BLaER1 (cell line): ENCODE data around the gene GABBR2.
"Not testable (repeated sequence)": the region's sequence is repeated elsewhere in the genome, so short reads cannot be mapped to it uniquely, and the experiment has no call there.

Source experiments
- H3K27ac ChIP-seq: shearing (Covaris generic); formaldehyde crosslinking; 2 replicates; pipeline ENCODE4 v1.8.1; 2022
- H3K27me3 ChIP-seq: shearing (Covaris generic); formaldehyde crosslinking; 2 replicates; pipeline ENCODE4 v1.8.1; 2022
- H3K36me3 ChIP-seq: shearing (Covaris generic); formaldehyde crosslinking; 2 replicates; pipeline ENCODE4 v1.8.1; 2022
- H3K4me1 ChIP-seq: shearing (Covaris generic); formaldehyde crosslinking; 2 replicates; pipeline ENCODE4 v1.8.1; 2022
- H3K4me2 ChIP-seq: shearing (Covaris generic); formaldehyde crosslinking; 2 replicates; pipeline ENCODE4 v1.8.1; 2022
- H3K4me3 ChIP-seq: shearing (Covaris generic); formaldehyde crosslinking; 2 replicates; pipeline ENCODE4 v1.8.1; 2022
- H3K9ac ChIP-seq: shearing (Covaris generic); formaldehyde crosslinking; 2 replicates; pipeline ENCODE4 v1.8.1; 2022
- H3K9me3 ChIP-seq: shearing (Covaris generic); formaldehyde crosslinking; 2 replicates; pipeline ENCODE4 v1.8.1; 2022
- H4K20me1 ChIP-seq: shearing (Covaris generic); formaldehyde crosslinking; 2 replicates; pipeline ENCODE4 v1.8.1; 2022
- Cebpa-rat ChIP-seq: shearing (Covaris generic); IDR thresholded peaks from 2 replicates; pipeline ENCODE4 v1.8.1; 2022

Gene GABBR2

DNA sequence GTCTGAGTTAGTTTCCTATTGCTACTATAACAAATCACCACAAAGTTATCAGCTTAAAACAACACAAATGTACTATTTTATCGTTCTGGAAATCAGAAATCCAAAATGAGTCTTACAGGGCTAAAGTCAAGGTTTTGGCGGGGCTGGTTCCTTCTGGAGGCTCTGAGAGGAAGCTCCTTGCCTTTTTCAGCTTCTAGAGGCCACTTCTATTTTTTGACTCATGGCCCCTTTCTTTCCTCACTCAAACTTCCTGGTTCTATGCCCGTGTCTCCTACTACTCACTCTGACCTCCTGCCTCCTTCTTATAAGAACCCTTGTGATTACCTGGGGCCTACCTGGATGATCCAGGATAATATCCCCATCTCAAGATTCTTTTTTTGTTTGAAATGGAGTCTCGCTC is 48.2 kb downstream of the GABBR2 start:
- Histone ChIP-seq H3K4me1 (no peaks in the 10 kb centered on the region), H3K36me3 (no peaks in the 10 kb centered on the region), H3K9me3 (no peaks in the 10 kb centered on the region), H3K4me2 (no peak overlapping the region), H3K4me3 (no peak overlapping the region), H3K27me3 (no peaks in the 10 kb centered on the region), H3K27ac (no peak overlapping the region), H3K9ac (no peak overlapping the region), H4K20me1 (no peaks in the 10 kb centered on the region)
- TF ChIP-seq Cebpa-rat: no peak

- Histone ChIP-seq H3K4me2 (no peak overlapping the region), H3K9ac (no peak overlapping the region), H3K4me3 (no peak overlapping the region), H3K9me3 (no peaks in the 10 kb centered on the region), H3K4me1 (no peaks in the 10 kb centered on the region), H3K36me3 (no peaks in the 10 kb centered on the region), H3K27me3 (no peaks in the 10 kb centered on the region), H3K27ac (no peak overlapping the region), H4K20me1 (no peaks in the 10 kb centered on the region)
- no peak for TF ChIP-seq Cebpa-rat
These were observed 49.8 kb downstream of the GABBR2 start for GRCh38 chr9:98658951-98659351.

GRCh38 chr9:98657897-98658296 is 50.8 kb downstream of the GABBR2 start:
- Histone ChIP-seq H4K20me1 (no peaks in the 10 kb centered on the region), H3K4me2 (no peak overlapping the region), H3K9ac (no peak overlapping the region), H3K4me1 (no peaks in the 10 kb centered on the region), H3K36me3 (no peaks in the 10 kb centered on the region), H3K9me3 (no peaks in the 10 kb centered on the region), H3K27ac (no peak overlapping the region), H3K27me3 (no peaks in the 10 kb centered on the region), H3K4me3 (no peak overlapping the region)
- TF ChIP-seq Cebpa-rat: no peak

DNA sequence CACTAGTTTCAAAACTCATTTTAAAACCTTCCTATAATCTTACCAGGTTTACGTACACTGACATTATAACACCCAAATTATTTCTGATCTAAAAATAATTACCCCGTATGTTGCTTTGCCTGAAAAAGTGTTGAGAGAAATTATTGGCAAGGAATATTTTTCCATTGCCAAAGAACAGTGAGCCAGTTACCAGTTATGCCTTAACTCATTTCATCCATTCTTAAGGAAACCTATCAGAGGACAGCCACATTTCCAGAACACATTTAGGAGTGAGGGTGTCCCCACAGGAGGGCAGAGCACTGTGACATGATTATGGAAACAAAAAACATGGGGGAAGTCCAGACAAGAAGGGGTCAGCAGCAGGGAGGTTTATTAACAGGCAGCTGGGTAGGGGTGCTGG is 52.2 kb downstream of the GABBR2 start:
- Histone ChIP-seq H3K9ac (no peak overlapping the region), H4K20me1 (no peaks in the 10 kb centered on the region), H3K27ac (no peak overlapping the region), H3K27me3 (no peaks in the 10 kb centered on the region), H3K36me3 (no peaks in the 10 kb centered on the region), H3K4me1 (no peaks in the 10 kb centered on the region), H3K9me3 (no peaks in the 10 kb centered on the region), H3K4me2 (no peak overlapping the region), H3K4me3 (no peak overlapping the region)
- no peak for TF ChIP-seq Cebpa-rat

DNA sequence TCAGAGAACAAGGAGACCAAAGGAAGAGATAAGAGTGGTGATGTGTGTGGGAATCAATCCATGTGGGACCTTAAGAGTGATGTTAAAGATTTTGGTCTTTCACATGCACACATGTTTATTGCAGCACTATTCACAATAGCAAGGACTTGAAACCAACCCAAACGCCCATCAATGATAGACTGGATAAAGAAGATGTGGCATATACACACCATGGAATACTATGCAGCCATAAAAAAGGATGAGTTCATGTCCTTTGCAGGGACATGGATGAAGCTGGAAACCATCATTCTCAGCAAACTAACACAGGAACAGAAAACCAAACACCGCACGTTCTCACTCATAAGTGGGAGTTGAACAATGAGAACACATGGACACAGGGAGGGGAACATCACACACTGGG is 53.3 kb downstream of the GABBR2 start:
- H3K9ac ChIP-seq, H3K27ac ChIP-seq, H3K9me3 ChIP-seq, H3K4me1 ChIP-seq, H3K27me3 ChIP-seq, H3K36me3 ChIP-seq, H4K20me1 ChIP-seq, H3K4me2 ChIP-seq, H3K4me3 ChIP-seq: not testable (repeated sequence)

GRCh38 chr9:98654247-98654646 is 54.5 kb downstream of the GABBR2 start:
- H4K20me1 ChIP-seq: no peaks in the 10 kb centered on the region
- TF ChIP-seq Cebpa-rat: no peak
- H3K4me2 ChIP-seq: no peak overlapping the region
- H3K27me3 ChIP-seq: no peaks in the 10 kb centered on the region
- no peak overlapping the region for H3K27ac ChIP-seq
- no peaks in the 10 kb centered on the region for H3K9me3 ChIP-seq
- no peaks in the 10 kb centered on the region for H3K4me1 ChIP-seq
- H3K9ac ChIP-seq: no peak overlapping the region
- no peak overlapping the region for H3K4me3 ChIP-seq
- no peaks in the 10 kb centered on the region for H3K36me3 ChIP-seq

- Histone ChIP-seq H3K27ac (no peak overlapping the region), H3K9me3 (no peaks in the 10 kb centered on the region), H4K20me1 (no peaks in the 10 kb centered on the region), H3K9ac (no peak overlapping the region), H3K36me3 (no peaks in the 10 kb centered on the region), H3K4me1 (no peaks in the 10 kb centered on the region), H3K4me2 (no peak overlapping the region), H3K27me3 (no peaks in the 10 kb centered on the region), H3K4me3 (no peak overlapping the region)
- no peak for TF ChIP-seq Cebpa-rat
These were observed 56.0 kb downstream of the GABBR2 start for GRCh38 chr9:98652741-98653140.

DNA sequence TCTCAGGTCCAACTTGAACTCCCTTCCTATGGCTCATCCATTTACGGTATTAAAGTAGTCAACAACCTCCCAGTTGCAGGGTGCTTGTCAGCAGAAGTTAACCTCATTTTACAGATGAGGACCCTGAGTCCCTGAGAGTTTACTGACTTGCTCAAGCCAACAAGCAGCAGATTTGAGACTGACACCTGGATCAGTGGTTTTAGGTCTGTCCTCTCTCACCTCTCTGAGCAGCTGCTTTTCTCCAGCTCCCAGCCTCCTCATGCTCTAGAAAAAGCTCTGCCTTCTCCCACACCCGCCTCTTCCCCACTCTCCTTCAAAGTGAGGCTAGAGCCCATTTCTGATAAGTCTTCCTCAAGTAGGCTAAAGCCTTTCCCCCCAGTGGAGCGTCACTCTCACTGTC is 56.4 kb downstream of the GABBR2 start:
- no peaks in the 10 kb centered on the region for H3K36me3 ChIP-seq
- TF ChIP-seq Cebpa-rat: no peak
- no peak overlapping the region for H3K9ac ChIP-seq
- no peaks in the 10 kb centered on the region for H3K9me3 ChIP-seq
- H3K27me3 ChIP-seq: no peaks in the 10 kb centered on the region
- no peak overlapping the region for H3K27ac ChIP-seq
- H3K4me2 ChIP-seq: no peak overlapping the region
- H4K20me1 ChIP-seq: no peaks in the 10 kb centered on the region
- H3K4me3 ChIP-seq: no peak overlapping the region
- H3K4me1 ChIP-seq: no peaks in the 10 kb centered on the region

DNA sequence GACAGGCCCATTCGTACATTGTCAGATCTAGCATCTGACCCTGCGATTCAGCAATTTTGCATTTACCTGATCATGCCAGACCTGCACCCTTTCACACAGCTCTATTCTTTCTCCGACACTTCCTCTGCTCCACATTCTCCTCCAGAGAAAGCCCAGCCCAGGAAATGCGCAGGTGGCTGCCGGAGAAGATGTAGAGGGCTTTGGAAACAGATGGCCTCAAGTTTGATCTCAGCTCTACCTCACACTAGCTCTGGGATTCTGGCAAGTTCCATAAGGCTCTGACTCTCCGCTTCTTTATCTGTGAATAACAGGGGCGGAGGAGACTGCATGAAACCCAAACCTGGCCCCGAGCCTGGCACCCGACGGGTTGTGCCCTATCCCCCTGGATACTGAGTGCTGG is 61.5 kb downstream of the GABBR2 start:
- no peak for TF ChIP-seq Cebpa-rat
- no peak overlapping the region for H3K27ac ChIP-seq

DNA sequence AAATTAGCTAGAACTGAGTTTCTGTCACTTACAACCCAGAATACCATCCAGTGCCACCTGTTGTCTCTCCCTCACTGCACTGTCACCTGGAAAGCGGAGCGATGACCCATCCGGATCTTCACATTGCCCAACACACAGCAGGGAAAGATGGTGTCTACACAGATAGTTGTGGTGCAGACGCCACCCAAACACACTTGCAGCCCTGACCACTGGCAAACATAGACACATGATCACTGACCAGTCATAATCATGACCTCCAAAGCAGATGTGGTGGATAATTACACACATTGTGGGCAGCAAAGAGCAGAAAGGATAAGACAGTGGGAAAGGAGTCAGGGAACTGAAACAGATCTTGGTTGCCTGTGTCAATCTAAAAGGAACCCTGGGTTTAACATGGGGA is 64.7 kb downstream of the GABBR2 start:
- no peak overlapping the region for H3K4me3 ChIP-seq
- no peaks in the 10 kb centered on the region for H4K20me1 ChIP-seq
- H3K36me3 ChIP-seq: no peaks in the 10 kb centered on the region
- TF ChIP-seq Cebpa-rat: no peak
- H3K27ac ChIP-seq: no peak overlapping the region
- H3K9ac ChIP-seq: no peak overlapping the region
- no peaks in the 10 kb centered on the region for H3K27me3 ChIP-seq
- H3K4me1 ChIP-seq: no peaks in the 10 kb centered on the region
- H3K4me2 ChIP-seq: no peak overlapping the region
- 0 out of 2 replicates have a peak, but pooled peaks cover 6% of the 10 kb centered on the region for H3K9me3 ChIP-seq

More for the DNA sequence above, 61.5 kb downstream of the GABBR2 start:
- no peaks in the 10 kb centered on the region for H3K27me3 ChIP-seq
- no peaks in the 10 kb centered on the region for H4K20me1 ChIP-seq
- no peak overlapping the region for H3K4me3 ChIP-seq
- H3K9me3 ChIP-seq: no peaks in the 10 kb centered on the region
- H3K4me2 ChIP-seq: no peak overlapping the region
- H3K36me3 ChIP-seq: no peaks in the 10 kb centered on the region
- H3K9ac ChIP-seq: no peak overlapping the region
- H3K4me1 ChIP-seq: no peaks in the 10 kb centered on the region

DNA sequence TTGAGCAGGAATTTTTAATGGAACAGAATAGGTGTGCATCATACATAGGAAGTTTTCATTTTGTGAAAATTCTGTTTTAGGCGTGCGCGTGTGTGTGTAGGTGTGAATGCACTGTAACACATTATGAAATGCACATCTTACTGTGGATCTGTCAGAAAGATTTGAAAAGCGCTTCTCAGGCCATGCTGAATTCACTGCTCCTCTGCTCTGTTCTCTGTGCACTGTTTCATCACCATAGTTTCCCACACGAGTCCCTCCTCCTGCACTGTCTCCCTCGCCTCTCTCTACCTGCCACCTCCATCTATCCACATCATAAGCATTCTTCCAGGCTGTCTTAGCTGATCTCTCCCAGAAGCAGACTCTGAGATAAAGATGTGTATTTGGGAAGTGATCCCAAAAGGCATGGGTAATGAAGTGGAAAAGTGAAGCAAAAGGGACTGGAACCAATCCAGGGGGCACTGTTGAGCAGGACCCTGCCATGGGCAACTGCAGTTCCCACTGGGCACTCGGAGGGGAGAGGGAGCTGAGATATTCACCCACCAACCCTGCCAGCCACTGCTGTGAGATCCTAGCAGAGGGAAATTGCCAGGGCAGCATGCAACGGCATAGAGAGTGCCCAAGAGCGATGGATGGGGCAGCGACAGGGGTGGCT is 65.9 kb downstream of the GABBR2 start:
- TF ChIP-seq Cebpa-rat: no peak
- no peak overlapping the region for H3K4me3 ChIP-seq
- H3K27ac ChIP-seq: no peak overlapping the region
- H3K27me3 ChIP-seq: no peaks in the 10 kb centered on the region
- no peak overlapping the region for H3K4me2 ChIP-seq
- no peaks in the 10 kb centered on the region for H4K20me1 ChIP-seq
- H3K9me3 ChIP-seq: peaks cover 16% of the 10 kb centered on the region; the same call in 1 of the 2 replicates
- no peak overlapping the region for H3K9ac ChIP-seq
- no peaks in the 10 kb centered on the region for H3K36me3 ChIP-seq
- H3K4me1 ChIP-seq: no peaks in the 10 kb centered on the region
